IMR-90 (cell line): ENCODE results near the gene MRPL48. TPM values are rescaled to one million over a fixed set of nuclear protein-coding genes. Genes with fewer than 3 reads are reported as not detected.

ENCODE experiments used
- ATAC-seq: fragments of 200-7000 bp; cut with Tn5 transposase; 2 replicates; pipeline ENCODE4 v1.9.1; 2020; ENCODE audit warnings: low read depth, mild to moderate bottlenecking, moderate library complexity
- BruUV-seq: library from RNA; stranded (reverse); fragments of 400-500 nt; replicated peaks from 2 replicates; lab custom pipeline; 2021; lab: Mats Ljungman, UMichigan
- CTCF ChIA-PET: fragments of 300-600 bp; formaldehyde crosslinking; extraction: SDS; loops from one replicate; lab custom pipeline; 2021; ENCODE audit warnings: antibody characterized with exemption; lab: Yijun Ruan, JAX
- POLR2A ChIA-PET: fragments of 300-600 bp; sonication (Branson Sonifier 250); formaldehyde crosslinking; loops from one replicate; lab custom pipeline; 2022; ENCODE audit warnings: antibody characterized with exemption; ENCODE audit not compliant: unreplicated experiment; lab: Charles Lee
- DNase-seq: peaks from one replicate; pipeline ENCODE4 v3.0.0; 2013
- H2AFZ ChIP-seq: replicated peaks from 2 replicates; pipeline ENCODE3; 2013; ENCODE audit warnings: low read length, mild to moderate bottlenecking; ENCODE audit not compliant: poor library complexity
- H2AK5ac ChIP-seq: 2 replicates; pipeline ENCODE4 v1.6.1; 2013; ENCODE audit warnings: low read depth, low read length, inconsistent platforms
- H2AK9ac ChIP-seq: replicated peaks from 2 replicates; pipeline ENCODE3; 2013; ENCODE audit warnings: mild to moderate bottlenecking, low read depth, low read length, moderate library complexity; ENCODE audit not compliant: poor library complexity
- H2BK120ac ChIP-seq: 2 replicates; pipeline ENCODE4 v1.6.1; 2013; ENCODE audit warnings: low read depth, low read length, inconsistent platforms
- H2BK15ac ChIP-seq: 3 replicates; pipeline ENCODE4 v1.6.1; 2013; ENCODE audit warnings: low read depth, low read length, inconsistent platforms
- H2BK20ac ChIP-seq: 2 replicates; pipeline ENCODE4 v1.6.1; 2013; ENCODE audit warnings: low read depth, mild to moderate bottlenecking, inconsistent platforms, low read length, moderate library complexity
- H2BK5ac ChIP-seq: 2 replicates; pipeline ENCODE4 v1.6.1; 2013; ENCODE audit warnings: mild to moderate bottlenecking, low read depth, low read length, inconsistent platforms; ENCODE audit not compliant: poor library complexity, severe bottlenecking
- H3K14ac ChIP-seq: replicated peaks from 2 replicates; pipeline ENCODE4 v1.6.1; 2013; ENCODE audit warnings: low read depth, low read length, inconsistent platforms
- H3K18ac ChIP-seq: 2 replicates; pipeline ENCODE4 v1.6.1; 2013; ENCODE audit warnings: low read depth, low read length, control low read depth
- H3K23ac ChIP-seq: 2 replicates; pipeline ENCODE4 v1.6.1; 2013; ENCODE audit warnings: low read depth, low read length, inconsistent platforms
- H3K27ac ChIP-seq: 2 replicates; pipeline ENCODE4 v1.5.1; 2013; ENCODE audit warnings: mild to moderate bottlenecking, control low read depth, low read length; ENCODE audit not compliant: insufficient read depth
- H3K27me3 ChIP-seq: 2 replicates; pipeline ENCODE4 v1.6.1; 2013; ENCODE audit warnings: low read length; ENCODE audit not compliant: control insufficient read depth, insufficient read depth
- H3K36me3 ChIP-seq: 2 replicates; pipeline ENCODE4 v1.6.1; 2013; ENCODE audit warnings: low read length, mixed read lengths; ENCODE audit not compliant: control insufficient read depth, insufficient read depth
- H3K4ac ChIP-seq: 2 replicates; pipeline ENCODE4 v1.6.1; 2013; ENCODE audit warnings: low read depth, low read length, inconsistent platforms
- H3K4me1 ChIP-seq: 2 replicates; pipeline ENCODE4 v1.6.1; 2013; ENCODE audit warnings: low read length, mixed read lengths; ENCODE audit not compliant: control insufficient read depth, insufficient read depth
- H3K4me2 ChIP-seq: 2 replicates; pipeline ENCODE4 v1.6.1; 2013; ENCODE audit warnings: low read depth, mild to moderate bottlenecking, control low read depth, low read length, moderate library complexity
- H3K4me3 ChIP-seq: 2 replicates; pipeline ENCODE4 v1.5.1; 2013; ENCODE audit warnings: low read depth, mild to moderate bottlenecking, control low read depth, low read length, moderate library complexity; ENCODE audit not compliant: insufficient read depth
- H3K56ac ChIP-seq: 2 replicates; pipeline ENCODE4 v1.6.1; 2013; ENCODE audit warnings: low read length, inconsistent platforms; ENCODE audit not compliant: insufficient read depth; ENCODE audit errors: extremely low read depth
- H3K79me1 ChIP-seq, 2 experiments: 2 replicates each; pipeline ENCODE4 v1.6.1; 2013; ENCODE audit warnings: low read length in 2 of 2, inconsistent platforms in 1 of 2, low read depth in 1 of 2
- H3K9ac ChIP-seq: 2 replicates; pipeline ENCODE4 v1.6.1; 2013; ENCODE audit warnings: low read depth, low read length, control low read depth
- H3K9me1 ChIP-seq: 2 replicates; pipeline ENCODE4 v1.6.1; 2013; ENCODE audit warnings: low read length, inconsistent platforms; ENCODE audit not compliant: insufficient read depth
- H3K9me3 ChIP-seq: 2 replicates; pipeline ENCODE4 v1.6.1; 2013; ENCODE audit warnings: low read length; ENCODE audit not compliant: control insufficient read depth, insufficient read depth
- H4K20me1 ChIP-seq: 2 replicates; pipeline ENCODE4 v1.6.1; 2013; ENCODE audit warnings: low read length, inconsistent platforms; ENCODE audit not compliant: insufficient read depth
- H4K5ac ChIP-seq: 2 replicates; pipeline ENCODE4 v1.6.1; 2013; ENCODE audit warnings: mild to moderate bottlenecking, low read depth, low read length, control low read depth
- H4K8ac ChIP-seq, 2 experiments: 2 replicates each; pipeline ENCODE4 v1.6.1; 2013; ENCODE audit warnings: low read depth in 2 of 2, low read length in 2 of 2, control low read depth in 1 of 2, inconsistent platforms in 1 of 2
- H4K91ac ChIP-seq: 2 replicates; pipeline ENCODE4 v1.6.1; 2013; ENCODE audit warnings: low read depth, low read length, inconsistent platforms; ENCODE audit not compliant: insufficient read depth
- BHLHE40 ChIP-seq: fragments of 150-350 bp; IDR thresholded peaks from 2 replicates; pipeline ENCODE4 v1.6.1; 2016; ENCODE audit warnings: mild to moderate bottlenecking, low read depth, low read length
- MAFK ChIP-seq: IDR thresholded peaks from 2 replicates; pipeline ENCODE4 v1.6.1; 2012; ENCODE audit warnings: low read depth, low read length, improper control_type of control experiment
- RCOR1 ChIP-seq: IDR thresholded peaks from 2 replicates; pipeline ENCODE4 v1.6.1; 2012; ENCODE audit warnings: mild to moderate bottlenecking, low read length, improper control_type of control experiment; ENCODE audit not compliant: insufficient replicate concordance
- WGBS, 2 experiments: methylation state at CpG; one replicate each; pipeline versions ENCODE4 v1.1.5 to v1.1.7; 2013; ENCODE audit warnings: missing lambda C conversion rate in 2 of 2; ENCODE audit not compliant: insufficient read length in 1 of 2; ENCODE audit errors: extremely low coverage in 2 of 2; 5-methylcytosine and 5-hydroxymethylcytosine counted together
- dilution Hi-C: fragments of 300-500 bp; cut with HindIII; formaldehyde crosslinking; loops from one replicate; pipeline ENCODE4 v1.14.3; 2018; ENCODE audit warnings: low sequenced_read_pairs; ENCODE audit not compliant: unreplicated experiment
- in situ Hi-C: fragments of 300-500 bp; cut with MboI; formaldehyde crosslinking; loops from 3 replicates; pipeline ENCODE4 v1.14.3; 2019; ENCODE audit warnings: low sequenced_read_pairs, inconsistent platforms, mixed read lengths
- intact Hi-C: fragments of 100-400 bp; cut with micrococcal nuclease; formaldehyde crosslinking; loops from 2 replicates; pipeline ENCODE4 v1.10.0; 2022
- polyA plus RNA-seq, 3 experiments: library from polyadenylated mRNA; depleted of rRNA; stranded (reverse); fragments of >200 nt; gene quantifications; 2 replicates each; pipeline ENCODE4 v1.2.3, GENCODE V29; 2012; ENCODE audit warnings: low replicate concordance in 1 of 3
- total RNA-seq: library from RNA; depleted of rRNA; stranded (reverse); fragments of >200 nt; gene quantifications from 2 replicates; pipeline ENCODE4 v1.2.3, GENCODE V29; 2012

Gene MRPL48
- total and polyA plus RNA-seq, 2 of the 4 experiments (the other 2 are of a cell fraction), result 24.0 to 29.4 TPM

DNA sequence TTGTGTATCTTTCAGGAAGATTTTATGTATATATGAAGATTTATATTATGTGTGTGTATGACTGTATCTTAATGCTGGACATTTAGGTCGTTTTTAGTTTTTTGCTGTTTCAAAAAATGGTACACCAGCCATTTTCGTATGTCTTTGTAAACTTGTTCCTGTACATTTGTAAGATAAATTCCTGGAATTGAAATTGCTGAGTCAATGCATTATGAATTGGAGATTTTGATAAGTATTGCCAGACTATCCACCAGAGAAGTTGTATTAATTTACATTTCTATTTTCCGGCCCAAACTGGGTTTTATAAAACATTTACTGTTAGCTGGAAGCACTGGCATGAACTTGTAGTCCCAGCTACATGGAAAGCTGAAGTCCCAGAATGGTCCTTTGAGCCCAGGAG is 24.6 kb downstream of the MRPL48 start:
- peaks cover 3% of the 10 kb centered on the region; the same call in 1 of the 2 replicates for H3K4me1 ChIP-seq
- no peak overlapping the region for H4K5ac ChIP-seq
- TF ChIP-seq MAFK (peak; percentile 41; the same call in 1 of the 2 replicates), BHLHE40 (no peak), RCOR1 (no peak)
- DNase-seq (no peak), ATAC-seq (no peak)
- no peak overlapping the region for H3K14ac ChIP-seq
- H3K36me3 ChIP-seq, result no peaks in the 10 kb centered on the region
- no peak overlapping the region for H3K9ac ChIP-seq
- no peaks in the 10 kb centered on the region for H4K20me1 ChIP-seq
- no peak overlapping the region for H3K4ac ChIP-seq
- intact Hi-C loops, result no loop called here
- WGBS, 2 experiments, result 100% methylated on average over 1 of the region's 3 CpGs; no CpG with 5 or more reads in 1 of the 2 experiments
- H2BK5ac ChIP-seq, result no peak overlapping the region
- no peak overlapping the region for H3K27ac ChIP-seq
- no peak overlapping the region for H2BK15ac ChIP-seq
- no peak overlapping the region for H3K4me2 ChIP-seq
- H2AFZ ChIP-seq, result no peak overlapping the region
- H4K91ac ChIP-seq, result no peak overlapping the region
- H3K9me3 ChIP-seq, result no peaks in the 10 kb centered on the region
- H3K23ac ChIP-seq, result no peak overlapping the region
- no TSS peak for BruUV-seq
- H3K18ac ChIP-seq, result no peak overlapping the region
- ChIA-PET POLR2A (interaction anchor here (0.5 kb wide), 1 partner anchor 9 kb away, joined by 3 read pairs; no protein-coding TSS in a partner anchor), CTCF (no interaction called here)
- H2AK9ac ChIP-seq, result no peak overlapping the region
- peaks cover 6 to 12% of the 10 kb centered on the region in 2 experiments; a peak in 3 of 4 replicates for H3K79me1 ChIP-seq
- dilution Hi-C loops, result no loop called here
- H3K27me3 ChIP-seq, result no peaks in the 10 kb centered on the region
- H2BK20ac ChIP-seq, result no peak overlapping the region
- H3K4me3 ChIP-seq, result no peak overlapping the region
- no peak overlapping the region for H2BK120ac ChIP-seq
- in situ Hi-C loops, result no loop called here
- H3K56ac ChIP-seq, result no peak overlapping the region
- H2AK5ac ChIP-seq, result no peak overlapping the region
- H4K8ac ChIP-seq, result no peak overlapping the region
- peaks cover 6% of the 10 kb centered on the region; the same call in 1 of the 2 replicates for H3K9me1 ChIP-seq
